ENCODE results near the gene DTWD2.
"Not testable (repeated sequence)": the region's sequence is repeated elsewhere in the genome, so short reads cannot be mapped to it uniquely, and the experiment has no call there.

DNA sequence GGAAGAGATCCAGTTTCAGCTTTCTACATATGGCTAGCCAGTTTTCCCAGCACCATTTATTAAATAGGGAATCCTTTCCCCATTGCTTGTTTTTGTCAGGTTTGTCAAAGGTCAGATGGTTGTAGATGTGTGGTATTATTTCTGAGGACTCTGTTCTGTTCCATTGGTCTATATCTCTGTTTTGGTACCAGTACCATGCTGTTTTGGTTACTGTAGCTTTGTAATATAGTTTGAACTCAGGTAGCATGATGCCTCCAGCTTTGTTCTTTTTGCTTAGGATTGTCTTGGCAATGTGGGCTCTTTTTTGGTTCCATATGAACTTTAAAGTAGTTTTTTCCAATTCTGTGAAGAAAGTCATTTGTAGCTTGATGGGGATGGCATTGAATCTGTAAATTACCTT is 4.8 kb upstream of the DTWD2 start:
- not testable (repeated sequence) for TF ChIP-seq LEF1 (IDR thresholded peaks at IDR 0.05; ENCODE audit: borderline replicate concordance); BHLHE40 (IDR thresholded peaks at IDR 0.05; ENCODE audit: borderline replicate concordance); FOXM1 (IDR thresholded peaks at IDR 0.05; ENCODE audit: borderline replicate concordance); ELF4 (IDR thresholded peaks at IDR 0.05); HDGF (IDR thresholded peaks at IDR 0.05; ENCODE audit: borderline replicate concordance); SP1 (IDR thresholded peaks at IDR 0.05); FOXA1 (IDR thresholded peaks at IDR 0.05); FOXK2 (IDR thresholded peaks at IDR 0.05); NFRKB (IDR thresholded peaks at IDR 0.05); PKNOX1 (IDR thresholded peaks at IDR 0.05)

Measured in HEK293T (cell line).